ENCODE data around the gene GOLGA5.
A peak's percentile ranks its signal among the peaks of the same experiment; 100 is the strongest.

The GOLGA5 gene

GRCh38 chr14:92794547-92794941 lies 439 bp downstream of the GOLGA5 start:
- DNase-seq (ENCODE audit: low read depth), result peak; percentile 24
- TF ChIP-seq, protein P1, sequence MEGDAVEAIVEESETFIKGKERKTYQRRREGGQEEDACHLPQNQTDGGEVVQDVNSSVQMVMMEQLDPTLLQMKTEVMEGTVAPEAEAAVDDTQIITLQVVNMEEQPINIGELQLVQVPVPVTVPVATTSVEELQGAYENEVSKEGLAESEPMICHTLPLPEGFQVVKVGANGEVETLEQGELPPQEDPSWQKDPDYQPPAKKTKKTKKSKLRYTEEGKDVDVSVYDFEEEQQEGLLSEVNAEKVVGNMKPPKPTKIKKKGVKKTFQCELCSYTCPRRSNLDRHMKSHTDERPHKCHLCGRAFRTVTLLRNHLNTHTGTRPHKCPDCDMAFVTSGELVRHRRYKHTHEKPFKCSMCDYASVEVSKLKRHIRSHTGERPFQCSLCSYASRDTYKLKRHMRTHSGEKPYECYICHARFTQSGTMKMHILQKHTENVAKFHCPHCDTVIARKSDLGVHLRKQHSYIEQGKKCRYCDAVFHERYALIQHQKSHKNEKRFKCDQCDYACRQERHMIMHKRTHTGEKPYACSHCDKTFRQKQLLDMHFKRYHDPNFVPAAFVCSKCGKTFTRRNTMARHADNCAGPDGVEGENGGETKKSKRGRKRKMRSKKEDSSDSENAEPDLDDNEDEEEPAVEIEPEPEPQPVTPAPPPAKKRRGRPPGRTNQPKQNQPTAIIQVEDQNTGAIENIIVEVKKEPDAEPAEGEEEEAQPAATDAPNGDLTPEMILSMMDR (IDR thresholded peaks at IDR 0.05; ENCODE audit: insufficient read depth, low read depth, low read length, missing control alignments), result no peak
- peak overlapping the region; percentile 61 for H3K4me3 ChIP-seq (ENCODE audit: low read depth, low read length)

DNA sequence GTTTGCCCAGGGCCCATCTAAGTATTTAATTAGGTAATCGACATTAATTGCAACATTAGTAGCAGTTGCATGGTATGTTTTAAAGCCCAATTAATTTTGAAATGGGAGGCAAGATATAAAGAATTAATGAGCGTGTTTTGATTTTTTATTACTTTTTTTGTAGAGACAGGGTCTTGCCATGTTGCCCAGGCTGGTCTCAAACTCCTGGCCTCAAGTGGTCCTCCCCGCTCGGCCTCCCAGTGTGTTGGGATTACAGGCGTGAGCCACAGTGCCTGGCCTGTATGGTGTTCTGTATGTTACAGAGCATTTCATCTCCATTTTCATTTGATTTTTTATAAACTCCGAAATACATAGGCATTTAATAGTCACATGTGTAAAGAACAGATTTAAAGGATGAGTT lies 856 bp downstream of the GOLGA5 start:
- DNase-seq (ENCODE audit: low read depth), result no peak
- peak overlapping the region; percentile 61 for H3K4me3 ChIP-seq (ENCODE audit: low read depth, low read length)
- TF ChIP-seq, protein P1 (IDR thresholded peaks at IDR 0.05; ENCODE audit: insufficient read depth, low read depth, low read length, missing control alignments), result no peak

- TF ChIP-seq, protein P1 (IDR thresholded peaks at IDR 0.05; ENCODE audit: insufficient read depth, low read depth, low read length, missing control alignments), result no peak
- H3K4me3 ChIP-seq (ENCODE audit: low read depth, low read length), result no peak overlapping the region
- DNase-seq (ENCODE audit: low read depth), result no peak
Measured at GRCh38 chr14:92797935-92798653, 4.0 kb downstream of the GOLGA5 start.

DNA sequence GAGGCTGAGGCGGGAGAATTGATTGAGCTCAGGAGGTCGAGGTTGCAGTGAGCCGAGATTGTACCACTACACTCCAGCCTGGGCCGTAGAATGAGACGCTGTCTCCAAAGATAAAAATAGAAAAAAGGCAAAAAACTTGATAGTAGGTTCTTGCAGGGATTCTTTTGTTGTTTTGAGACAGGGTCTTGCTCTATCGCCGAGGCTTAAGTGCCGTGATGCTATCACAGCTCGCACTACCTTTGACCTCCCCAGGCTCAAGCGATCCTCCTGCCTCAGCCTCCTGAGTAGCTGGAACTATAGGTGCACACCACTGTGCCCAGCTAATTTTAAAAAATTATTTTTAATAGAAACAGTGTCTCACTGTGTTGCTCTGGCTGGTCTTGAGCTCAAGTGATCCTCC lies 4.7 kb downstream of the GOLGA5 start:
- no peak overlapping the region for H3K4me3 ChIP-seq (ENCODE audit: low read depth, low read length)
- DNase-seq (ENCODE audit: low read depth), result no peak
- TF ChIP-seq, protein P1 (IDR thresholded peaks at IDR 0.05; ENCODE audit: insufficient read depth, low read depth, low read length, missing control alignments), result no peak

GRCh38 chr14:92800012-92800411 lies 5.9 kb downstream of the GOLGA5 start:
- TF ChIP-seq, protein P1 (IDR thresholded peaks at IDR 0.05; ENCODE audit: insufficient read depth, low read depth, low read length, missing control alignments), result no peak
- DNase-seq (ENCODE audit: low read depth), result no peak
- H3K4me3 ChIP-seq (ENCODE audit: low read depth, low read length), result no peak overlapping the region

- TF ChIP-seq, protein P1 (IDR thresholded peaks at IDR 0.05; ENCODE audit: insufficient read depth, low read depth, low read length, missing control alignments), result no peak
- DNase-seq (ENCODE audit: low read depth), result no peak
Measured at GRCh38 chr14:92800525-92800924, 6.4 kb downstream of the GOLGA5 start.

GRCh38 chr14:92801917-92802316 lies 7.8 kb downstream of the GOLGA5 start:
- TF ChIP-seq, protein P1 (IDR thresholded peaks at IDR 0.05; ENCODE audit: insufficient read depth, low read depth, low read length, missing control alignments), result no peak
- H3K4me3 ChIP-seq (ENCODE audit: low read depth, low read length), result no peak overlapping the region
- DNase-seq (ENCODE audit: low read depth), result no peak

More at GRCh38 chr14:92800525-92800924, 6.4 kb downstream of the GOLGA5 start:
- H3K4me3 ChIP-seq (ENCODE audit: low read depth, low read length), result no peak overlapping the region

Measured in GM12865 (cell line).